ENCODE measurements around the gene POLRMT.

DNA sequence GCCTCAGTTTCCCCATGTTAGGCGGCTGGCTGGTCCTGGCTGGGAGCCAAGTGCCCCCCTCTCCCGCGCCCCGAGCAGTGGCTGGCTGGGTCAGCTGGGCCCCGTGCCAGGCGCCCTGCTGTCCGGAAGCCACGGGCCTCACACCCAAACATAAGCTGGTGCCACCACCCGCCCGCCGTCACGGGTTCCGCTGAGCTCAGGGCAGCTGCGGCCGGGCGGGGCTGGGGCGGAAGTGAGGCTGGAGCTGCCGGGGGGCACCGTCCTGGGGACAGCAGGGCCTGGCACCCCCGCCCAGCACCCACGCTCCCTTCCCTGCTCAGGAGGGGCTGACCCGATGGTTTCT is 24.4 kb downstream of the POLRMT start:
- TF ChIP-seq, protein P1, sequence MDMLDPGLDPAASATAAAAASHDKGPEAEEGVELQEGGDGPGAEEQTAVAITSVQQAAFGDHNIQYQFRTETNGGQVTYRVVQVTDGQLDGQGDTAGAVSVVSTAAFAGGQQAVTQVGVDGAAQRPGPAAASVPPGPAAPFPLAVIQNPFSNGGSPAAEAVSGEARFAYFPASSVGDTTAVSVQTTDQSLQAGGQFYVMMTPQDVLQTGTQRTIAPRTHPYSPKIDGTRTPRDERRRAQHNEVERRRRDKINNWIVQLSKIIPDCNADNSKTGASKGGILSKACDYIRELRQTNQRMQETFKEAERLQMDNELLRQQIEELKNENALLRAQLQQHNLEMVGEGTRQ (IDR thresholded peaks at IDR 0.05; ENCODE audit: borderline replicate concordance, low read depth, low read length): no peak
- TF ChIP-seq, protein P2, sequence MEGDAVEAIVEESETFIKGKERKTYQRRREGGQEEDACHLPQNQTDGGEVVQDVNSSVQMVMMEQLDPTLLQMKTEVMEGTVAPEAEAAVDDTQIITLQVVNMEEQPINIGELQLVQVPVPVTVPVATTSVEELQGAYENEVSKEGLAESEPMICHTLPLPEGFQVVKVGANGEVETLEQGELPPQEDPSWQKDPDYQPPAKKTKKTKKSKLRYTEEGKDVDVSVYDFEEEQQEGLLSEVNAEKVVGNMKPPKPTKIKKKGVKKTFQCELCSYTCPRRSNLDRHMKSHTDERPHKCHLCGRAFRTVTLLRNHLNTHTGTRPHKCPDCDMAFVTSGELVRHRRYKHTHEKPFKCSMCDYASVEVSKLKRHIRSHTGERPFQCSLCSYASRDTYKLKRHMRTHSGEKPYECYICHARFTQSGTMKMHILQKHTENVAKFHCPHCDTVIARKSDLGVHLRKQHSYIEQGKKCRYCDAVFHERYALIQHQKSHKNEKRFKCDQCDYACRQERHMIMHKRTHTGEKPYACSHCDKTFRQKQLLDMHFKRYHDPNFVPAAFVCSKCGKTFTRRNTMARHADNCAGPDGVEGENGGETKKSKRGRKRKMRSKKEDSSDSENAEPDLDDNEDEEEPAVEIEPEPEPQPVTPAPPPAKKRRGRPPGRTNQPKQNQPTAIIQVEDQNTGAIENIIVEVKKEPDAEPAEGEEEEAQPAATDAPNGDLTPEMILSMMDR (IDR thresholded peaks at IDR 0.05): no peak
- TF ChIP-seq CHD2 (IDR thresholded peaks at IDR 0.05; ENCODE audit: low read length, partially characterized antibody): peak; percentile 33
- TF ChIP-seq POLR2AphosphoS5 (IDR thresholded peaks at IDR 0.05; ENCODE audit: low read depth, low read length): no peak
- TF ChIP-seq, protein P3, sequence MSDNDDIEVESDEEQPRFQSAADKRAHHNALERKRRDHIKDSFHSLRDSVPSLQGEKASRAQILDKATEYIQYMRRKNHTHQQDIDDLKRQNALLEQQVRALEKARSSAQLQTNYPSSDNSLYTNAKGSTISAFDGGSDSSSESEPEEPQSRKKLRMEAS (IDR thresholded peaks at IDR 0.05; ENCODE audit: low read depth): no peak
- TF ChIP-seq TCF12 (IDR thresholded peaks at IDR 0.05): 0 out of 2 replicates have a peak, but pooled peaks have one; percentile 4
- TF ChIP-seq GABPA (IDR thresholded peaks at IDR 0.05; ENCODE audit: low read depth): no peak
- no peak for TF ChIP-seq TEAD4 (IDR thresholded peaks at IDR 0.05; ENCODE audit: borderline replicate concordance, insufficient read depth)
- TF ChIP-seq YY1 (IDR thresholded peaks at IDR 0.05; ENCODE audit: low read depth): no peak
- TF ChIP-seq, protein P4, sequence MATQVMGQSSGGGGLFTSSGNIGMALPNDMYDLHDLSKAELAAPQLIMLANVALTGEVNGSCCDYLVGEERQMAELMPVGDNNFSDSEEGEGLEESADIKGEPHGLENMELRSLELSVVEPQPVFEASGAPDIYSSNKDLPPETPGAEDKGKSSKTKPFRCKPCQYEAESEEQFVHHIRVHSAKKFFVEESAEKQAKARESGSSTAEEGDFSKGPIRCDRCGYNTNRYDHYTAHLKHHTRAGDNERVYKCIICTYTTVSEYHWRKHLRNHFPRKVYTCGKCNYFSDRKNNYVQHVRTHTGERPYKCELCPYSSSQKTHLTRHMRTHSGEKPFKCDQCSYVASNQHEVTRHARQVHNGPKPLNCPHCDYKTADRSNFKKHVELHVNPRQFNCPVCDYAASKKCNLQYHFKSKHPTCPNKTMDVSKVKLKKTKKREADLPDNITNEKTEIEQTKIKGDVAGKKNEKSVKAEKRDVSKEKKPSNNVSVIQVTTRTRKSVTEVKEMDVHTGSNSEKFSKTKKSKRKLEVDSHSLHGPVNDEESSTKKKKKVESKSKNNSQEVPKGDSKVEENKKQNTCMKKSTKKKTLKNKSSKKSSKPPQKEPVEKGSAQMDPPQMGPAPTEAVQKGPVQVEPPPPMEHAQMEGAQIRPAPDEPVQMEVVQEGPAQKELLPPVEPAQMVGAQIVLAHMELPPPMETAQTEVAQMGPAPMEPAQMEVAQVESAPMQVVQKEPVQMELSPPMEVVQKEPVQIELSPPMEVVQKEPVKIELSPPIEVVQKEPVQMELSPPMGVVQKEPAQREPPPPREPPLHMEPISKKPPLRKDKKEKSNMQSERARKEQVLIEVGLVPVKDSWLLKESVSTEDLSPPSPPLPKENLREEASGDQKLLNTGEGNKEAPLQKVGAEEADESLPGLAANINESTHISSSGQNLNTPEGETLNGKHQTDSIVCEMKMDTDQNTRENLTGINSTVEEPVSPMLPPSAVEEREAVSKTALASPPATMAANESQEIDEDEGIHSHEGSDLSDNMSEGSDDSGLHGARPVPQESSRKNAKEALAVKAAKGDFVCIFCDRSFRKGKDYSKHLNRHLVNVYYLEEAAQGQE (IDR thresholded peaks at IDR 0.05; ENCODE audit: low read depth, low read length): no peak

Measured in SK-N-SH (cell line).